Stimulated activated CD8-positive, alpha-beta memory T cell treated with anti-CD3 and anti-CD28 coated beads, Interleukin-7, amount 100 ng/mL, for 1 hour (primary cell): ENCODE measurements around the gene RPS8.
"Not testable (repeated sequence)": the region's sequence is repeated elsewhere in the genome, so short reads cannot be mapped to it uniquely, and the experiment has no call there.

Experiments
- DNase-seq, 2 donors: peaks; one replicate each; pipeline ENCODE4 v3.0.0-alpha.2; 2020; ENCODE audit warnings: low read depth in 2 of 2

The RPS8 gene

DNA sequence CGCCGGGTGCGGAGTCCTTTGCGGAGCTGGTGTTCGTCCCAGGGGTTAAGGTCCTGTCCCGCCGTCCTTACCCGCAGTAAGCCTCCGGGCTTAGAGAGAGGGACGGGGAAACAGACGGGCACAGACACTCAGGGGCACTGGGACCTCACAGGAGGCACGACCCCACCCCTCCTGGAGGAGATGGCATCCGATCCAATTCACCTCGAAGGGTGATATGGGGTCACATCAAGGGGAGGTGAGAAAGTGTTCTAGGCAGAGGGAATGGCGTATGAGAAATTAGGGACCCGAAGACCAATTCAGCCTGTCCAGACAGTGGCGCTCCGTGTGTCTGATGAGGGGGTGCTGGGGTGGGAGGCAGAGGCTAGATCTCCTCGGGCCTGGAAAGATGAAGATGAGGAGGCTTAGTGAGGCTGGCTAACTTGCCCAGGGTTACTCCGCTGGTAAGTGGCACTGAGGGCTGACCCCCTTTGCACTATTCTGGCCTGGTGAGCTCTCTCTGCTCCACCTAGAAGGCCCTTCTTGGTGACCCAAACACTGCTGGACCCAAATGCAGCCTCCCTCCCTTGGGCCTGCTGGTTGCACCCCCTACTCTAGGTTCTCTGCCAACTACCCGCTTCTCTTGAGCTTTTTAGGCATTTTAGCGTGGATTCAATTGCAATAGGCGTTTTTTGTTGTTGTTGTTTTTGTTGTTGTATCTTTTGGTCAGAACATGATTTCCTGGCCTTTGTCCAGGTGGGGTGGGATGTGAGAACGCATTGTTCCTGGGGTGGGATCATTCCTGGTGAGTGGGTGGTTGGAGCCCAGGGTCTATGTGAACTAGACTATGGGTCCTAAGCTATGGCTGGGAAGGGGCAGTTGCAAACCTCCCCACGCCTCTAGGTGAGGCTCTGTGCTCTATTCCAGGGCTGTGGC lies 45.2 kb downstream of the RPS8 start:
- no peak for DNase-seq

- no peak for DNase-seq
Measured at GRCh38 chr1:44821240-44821715, 45.9 kb downstream of the RPS8 start.

DNA sequence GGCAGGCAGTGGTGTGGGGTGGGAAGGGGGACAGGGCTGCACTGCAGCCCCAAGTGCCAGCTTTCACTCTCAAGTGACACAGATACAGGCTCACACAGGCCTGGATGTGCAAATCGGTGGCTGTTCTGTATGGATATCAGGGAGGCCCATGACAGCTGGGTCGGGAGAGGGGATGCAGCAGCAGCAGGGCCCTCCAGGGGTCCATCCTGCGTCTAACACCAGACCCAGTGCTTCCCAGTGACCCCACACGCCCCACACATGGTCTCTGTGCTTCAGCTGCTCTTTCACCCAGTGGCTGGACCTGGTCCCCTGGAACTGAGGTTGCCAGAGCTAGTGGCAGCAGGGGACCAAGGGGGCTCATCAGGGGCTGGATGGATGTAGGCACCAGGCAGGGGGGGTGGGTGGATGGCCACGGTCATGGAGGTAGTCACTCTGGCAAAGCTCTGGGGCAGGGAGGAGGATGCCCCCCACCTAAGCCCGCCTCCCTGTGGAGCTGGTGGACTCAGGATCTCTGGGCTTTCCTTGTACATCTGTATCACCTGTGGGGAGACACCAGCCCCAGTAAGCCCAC lies 46.9 kb downstream of the RPS8 start:
- no peak for DNase-seq

GRCh38 chr1:44822981-44823451 lies 47.7 kb downstream of the RPS8 start:
- no peak for DNase-seq

GRCh38 chr1:44824392-44824791 lies 49.1 kb downstream of the RPS8 start:
- DNase-seq: not testable (repeated sequence)

GRCh38 chr1:44826375-44827196 lies 51.2 kb downstream of the RPS8 start:
- DNase-seq: no peak

DNA sequence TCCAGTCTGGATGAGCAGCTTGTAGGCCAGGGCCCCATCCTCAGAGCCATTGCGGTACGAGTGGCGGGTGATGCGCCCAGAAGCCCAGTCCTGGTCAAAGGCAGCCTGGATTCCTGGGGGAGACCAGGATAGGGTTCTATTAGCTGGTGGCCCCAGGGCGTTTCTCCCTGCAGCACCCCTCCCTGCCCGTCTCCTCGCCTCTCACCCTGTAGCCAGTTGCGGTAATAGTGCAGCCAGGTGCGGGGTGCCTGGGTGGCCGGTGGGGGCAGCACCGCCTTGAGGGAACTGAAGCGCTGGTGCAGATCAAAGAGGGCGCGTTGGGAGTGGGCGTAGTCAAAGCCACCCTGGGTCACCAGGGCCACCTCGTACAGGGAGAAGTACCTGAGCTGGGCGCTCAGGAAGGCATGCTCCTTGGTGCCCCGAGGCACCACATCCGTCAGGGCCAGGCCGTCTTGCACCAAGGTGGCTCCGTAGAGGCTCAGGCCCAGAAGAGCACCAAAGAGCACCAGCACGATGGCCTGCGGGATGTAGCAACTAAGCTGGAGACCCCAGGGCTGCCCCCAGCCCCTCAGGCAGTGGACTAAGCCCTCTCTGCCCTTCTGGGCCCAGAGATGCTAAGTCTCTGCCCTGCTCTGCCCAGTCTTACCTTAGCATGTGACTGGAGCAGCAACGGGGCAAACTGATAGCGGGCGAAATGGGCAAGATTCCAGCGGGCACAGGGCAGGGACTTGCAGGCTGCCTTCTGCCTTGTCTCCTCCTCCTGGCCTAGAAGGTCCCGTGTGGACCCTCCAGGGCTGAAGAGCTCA lies 52.1 kb downstream of the RPS8 start:
- DNase-seq: no peak

DNA sequence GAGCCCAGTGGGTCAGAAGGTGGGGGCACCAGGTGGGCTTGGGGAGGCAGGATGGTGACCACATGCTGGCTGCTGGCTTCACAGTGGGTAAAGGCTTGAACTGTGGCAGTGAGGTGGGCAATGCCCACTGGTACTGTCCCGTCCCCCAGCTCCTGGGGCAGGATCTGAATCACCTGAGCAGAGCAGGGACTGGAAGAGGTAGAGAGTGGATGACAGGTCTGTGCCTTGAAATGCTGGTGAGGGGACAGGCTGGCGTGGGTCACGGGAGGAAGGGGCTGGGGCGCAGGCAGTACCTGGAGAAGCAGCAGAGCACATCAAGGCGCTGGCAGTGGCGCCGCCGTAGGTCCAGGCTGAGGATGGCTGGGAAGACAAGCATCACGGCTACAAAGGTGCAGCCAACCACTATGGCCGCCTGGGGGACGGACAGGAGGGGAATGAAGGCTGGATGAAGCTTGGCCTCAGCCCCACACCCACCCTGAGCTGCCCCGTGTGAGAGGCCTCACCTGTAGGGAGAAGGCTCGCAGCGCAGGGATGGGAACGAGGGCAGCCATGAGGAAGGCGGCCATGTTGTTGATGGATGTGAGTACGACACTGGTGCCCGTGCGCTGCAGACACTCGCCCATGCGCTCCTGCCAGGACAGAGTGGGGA lies 52.8 kb downstream of the RPS8 start:
- no peak for DNase-seq
